HK-2 (cell line): ENCODE results near the gene ACRV1.

ENCODE experiments used
- DNase-seq: peaks from one replicate; pipeline ENCODE4 v3.0.0-alpha.2; 2018; ENCODE audit not compliant: unreplicated experiment

The ACRV1 gene

GRCh38 chr11:125649465-125650166, 31.0 kb downstream of the ACRV1 start:
- no peak for DNase-seq

DNA sequence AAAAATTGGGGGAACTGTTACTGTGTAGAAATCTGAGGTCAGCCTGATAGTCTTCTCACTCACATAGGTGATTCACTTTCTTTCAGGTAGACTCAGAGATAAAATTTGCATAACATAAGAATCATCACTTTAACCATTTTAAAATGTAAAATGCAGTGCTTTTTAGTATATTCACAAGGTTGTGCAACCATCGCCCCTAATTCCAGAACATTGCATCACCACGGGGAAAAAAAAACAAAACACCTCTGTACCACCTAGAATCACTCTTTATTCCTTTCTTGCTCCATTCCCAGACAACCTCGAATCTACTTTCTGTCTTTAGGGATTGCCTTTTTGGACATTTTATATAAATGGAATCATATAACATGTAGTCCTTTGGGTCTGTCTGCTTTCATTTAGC, 34.8 kb downstream of the ACRV1 start:
- DNase-seq: no peak

DNA sequence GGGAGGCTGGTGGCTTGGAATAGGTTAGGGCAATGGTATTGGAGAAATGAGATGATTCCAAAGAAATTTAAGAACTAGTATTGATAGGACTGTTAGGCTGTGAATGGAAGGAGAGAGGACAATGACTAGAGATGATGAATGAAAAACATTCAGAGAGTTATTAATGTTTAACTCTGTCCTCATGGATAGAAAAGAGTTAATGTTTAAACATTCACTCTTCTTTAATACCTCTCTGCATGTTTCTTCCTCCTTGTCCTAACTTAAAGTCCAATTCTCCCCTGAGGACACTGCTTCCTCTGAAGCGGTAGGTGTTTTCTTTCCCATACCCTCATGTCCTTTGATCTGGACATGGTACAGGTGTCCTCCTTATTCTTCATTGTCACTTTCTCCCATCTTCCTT, 42.3 kb downstream of the ACRV1 start:
- DNase-seq: no peak

GRCh38 chr11:125637840-125638239, 42.8 kb downstream of the ACRV1 start:
- no peak for DNase-seq

DNA sequence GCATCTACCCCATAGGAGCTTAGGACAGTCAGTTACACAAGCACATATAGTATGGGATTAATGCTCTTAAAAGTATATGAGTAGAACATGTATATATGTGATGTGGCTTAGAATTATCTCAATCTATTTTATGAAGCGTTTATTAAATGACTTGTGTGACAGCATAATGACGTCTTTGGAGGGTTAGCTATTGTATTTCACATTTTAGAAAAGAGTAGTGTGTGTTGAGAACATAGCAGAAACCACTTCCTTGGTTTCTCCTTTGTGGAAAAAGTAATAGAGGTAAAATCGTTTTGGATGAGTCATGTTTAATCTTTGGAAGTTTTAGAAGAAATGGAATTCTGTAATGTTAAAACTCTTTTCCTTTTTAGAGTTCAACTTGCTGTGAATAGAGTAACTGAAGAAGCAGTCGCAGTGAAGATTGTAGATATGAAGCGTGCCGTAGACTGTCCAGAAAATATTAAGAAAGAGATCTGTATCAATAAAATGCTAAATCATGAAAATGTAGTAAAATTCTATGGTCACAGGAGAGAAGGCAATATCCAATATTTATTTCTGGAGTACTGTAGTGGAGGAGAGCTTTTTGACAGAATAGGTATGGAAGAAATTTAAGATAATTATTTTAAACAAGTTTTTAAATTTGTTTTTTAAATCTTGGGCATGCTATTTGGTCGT, 53.3 kb downstream of the ACRV1 start:
- no peak for DNase-seq

DNA sequence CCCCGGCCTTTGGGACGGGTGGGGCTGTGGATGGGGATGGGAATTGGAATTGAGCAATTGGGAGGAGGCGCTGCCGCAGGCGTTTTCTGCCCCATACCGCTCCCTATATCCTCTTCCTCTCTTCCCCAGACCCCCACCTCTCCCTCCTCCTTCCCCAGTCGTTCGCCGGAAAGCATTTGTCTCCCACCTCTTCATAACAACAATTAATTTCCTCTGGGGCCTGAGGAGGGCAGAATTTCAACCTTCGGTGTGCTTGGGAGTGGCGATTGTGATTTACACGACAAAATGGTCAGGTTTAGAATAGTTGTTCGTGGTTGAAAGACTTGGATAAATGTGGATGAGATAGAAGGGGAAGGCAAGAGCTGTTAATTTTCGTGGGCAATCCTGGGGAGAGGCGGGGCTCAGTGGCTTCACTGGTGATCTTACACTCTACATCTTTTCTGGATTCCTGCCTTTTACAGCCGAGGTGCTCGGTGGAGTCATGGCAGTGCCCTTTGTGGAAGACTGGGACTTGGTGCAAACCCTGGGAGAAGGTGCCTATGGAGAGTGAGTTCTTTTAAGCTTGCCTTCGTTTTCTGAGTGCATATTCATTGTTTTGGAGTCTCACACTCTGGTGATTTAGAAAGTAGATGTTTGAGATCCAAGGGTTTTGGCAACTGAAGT, 54.2 kb downstream of the ACRV1 start:
- peak; percentile 81 for DNase-seq

GRCh38 chr11:125625630-125626287, 54.9 kb downstream of the ACRV1 start:
- peak; percentile 87 for DNase-seq

DNA sequence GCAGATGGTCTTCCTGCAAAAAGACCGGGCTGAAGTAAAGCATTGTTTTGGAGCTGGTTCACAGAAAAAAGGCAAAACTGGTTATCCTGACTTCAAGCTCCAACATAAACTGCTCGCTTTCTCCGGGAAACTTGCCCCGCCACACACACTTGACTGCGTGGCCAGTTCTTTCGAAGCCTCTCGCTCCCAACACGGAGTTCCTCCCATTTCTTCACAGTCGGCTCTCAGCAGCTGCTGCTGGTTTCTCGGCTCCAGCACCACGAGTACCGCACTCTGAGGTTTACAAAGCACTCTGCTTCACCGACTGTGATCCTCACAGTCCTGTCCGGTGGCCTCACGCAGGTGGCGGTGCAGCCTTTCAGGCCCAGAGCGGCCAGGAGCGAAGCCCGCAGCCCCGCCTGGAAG, 55.4 kb downstream of the ACRV1 start:
- no peak for DNase-seq

DNA sequence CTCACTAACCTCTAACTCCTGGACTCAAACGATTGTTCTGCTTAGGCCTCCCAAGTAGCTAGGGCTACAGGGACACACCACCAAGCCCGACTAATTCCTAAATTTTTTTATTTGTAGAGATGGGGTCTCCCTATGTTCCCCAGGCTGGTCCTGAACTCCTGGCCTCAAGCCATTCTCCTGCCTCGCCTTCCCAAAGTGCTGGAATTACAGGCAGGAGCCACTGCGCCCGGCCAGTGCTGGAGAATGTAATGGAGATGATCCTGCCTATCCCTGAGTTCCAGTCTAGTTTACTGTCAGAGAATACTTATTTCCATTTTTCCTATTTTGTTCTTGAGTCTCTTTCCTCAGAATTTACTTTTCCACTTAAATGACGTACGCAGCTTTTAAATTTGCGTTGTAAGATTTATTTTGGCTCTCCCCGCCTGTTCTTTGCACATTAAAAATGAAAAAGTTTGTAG, 55.9 kb downstream of the ACRV1 start, which contains the start of gene CHEK1:
CHEK1 (plus strand) TSS at position 408 of the 458 bp plus-strand sequence. CDS start 1,606 bp downstream, outside the sequence.
- peak; percentile 4 for DNase-seq

GRCh38 chr11:125623064-125623463, 57.6 kb downstream of the ACRV1 start:
- DNase-seq: no peak

DNA sequence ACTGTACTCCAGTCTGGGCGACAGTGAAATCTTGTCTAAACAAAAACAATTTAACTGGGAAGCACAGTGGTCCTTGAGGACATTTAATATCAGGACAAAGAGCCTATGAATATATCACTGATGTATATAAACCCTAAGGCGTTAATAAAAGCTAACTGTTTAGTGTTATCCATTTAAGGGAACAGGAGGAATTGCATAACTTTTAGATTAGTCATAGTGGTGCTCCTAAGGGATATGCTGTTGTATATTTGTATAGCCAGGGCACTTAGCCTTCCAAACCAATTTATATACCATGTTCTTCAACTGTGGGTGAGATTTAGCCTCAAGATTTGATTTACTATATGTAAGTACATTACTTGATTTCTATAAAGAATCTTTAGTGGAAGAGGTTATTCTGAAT, 58.7 kb downstream of the ACRV1 start:
- no peak for DNase-seq
